Rectal smooth muscle tissue (tissue), 1 donor: ENCODE measurements around the gene SLC25A27.

Source experiments
- H3K27ac ChIP-seq: one replicate; pipeline ENCODE4 v1.7.0; 2013; ENCODE audit warnings: low read depth, low read length, inconsistent platforms
- H3K27me3 ChIP-seq: one replicate; pipeline ENCODE4 v1.7.0; 2013; ENCODE audit warnings: low read length; ENCODE audit not compliant: control insufficient read depth, insufficient read depth
- H3K36me3 ChIP-seq: one replicate; pipeline ENCODE4 v1.7.0; 2013; ENCODE audit warnings: low read length; ENCODE audit not compliant: control insufficient read depth, insufficient read depth
- H3K4me1 ChIP-seq: one replicate; pipeline ENCODE4 v1.7.0; 2013; ENCODE audit warnings: low read length; ENCODE audit not compliant: control insufficient read depth, insufficient read depth
- H3K4me3 ChIP-seq: one replicate; pipeline ENCODE4 v1.7.0; 2013; ENCODE audit warnings: low read length
- H3K9ac ChIP-seq: one replicate; pipeline ENCODE4 v1.7.0; 2013; ENCODE audit warnings: low read length

Gene SLC25A27

GRCh38 chr6:46690141-46690755 lies 37.5 kb downstream of the SLC25A27 start:
- Histone ChIP-seq H3K36me3 (no peaks in the 10 kb centered on the region), H3K4me1 (no peaks in the 10 kb centered on the region), H3K27me3 (no peaks in the 10 kb centered on the region), H3K27ac (no peak overlapping the region), H3K9ac (no peak overlapping the region), H3K4me3 (no peak overlapping the region)

GRCh38 chr6:46690911-46691451 lies 38.2 kb downstream of the SLC25A27 start:
- Histone ChIP-seq H3K4me1 (no peaks in the 10 kb centered on the region), H3K27me3 (no peaks in the 10 kb centered on the region), H3K27ac (no peak overlapping the region), H3K36me3 (no peaks in the 10 kb centered on the region), H3K9ac (no peak overlapping the region), H3K4me3 (no peak overlapping the region)

GRCh38 chr6:46699970-46700369 lies 47.2 kb downstream of the SLC25A27 start:
- Histone ChIP-seq H3K27ac (no peak overlapping the region), H3K9ac (no peak overlapping the region), H3K4me3 (no peak overlapping the region), H3K27me3 (no peaks in the 10 kb centered on the region), H3K36me3 (no peaks in the 10 kb centered on the region), H3K4me1 (no peaks in the 10 kb centered on the region)

- H3K9ac ChIP-seq: no peak overlapping the region
- no peaks in the 10 kb centered on the region for H3K27me3 ChIP-seq
- no peaks in the 10 kb centered on the region for H3K36me3 ChIP-seq
- no peak overlapping the region for H3K27ac ChIP-seq
- no peak overlapping the region for H3K4me3 ChIP-seq
- no peaks in the 10 kb centered on the region for H3K4me1 ChIP-seq
Observed at GRCh38 chr6:46704562-46704961, 51.8 kb downstream of the SLC25A27 start.

- Histone ChIP-seq H3K36me3 (no peaks in the 10 kb centered on the region), H3K27ac (no peak overlapping the region)
Observed at GRCh38 chr6:46706464-46706863, 53.7 kb downstream of the SLC25A27 start.

GRCh38 chr6:46711491-46711890 lies 58.7 kb downstream of the SLC25A27 start:
- Histone ChIP-seq H3K9ac (no peak overlapping the region), H3K27me3 (no peaks in the 10 kb centered on the region), H3K36me3 (no peaks in the 10 kb centered on the region), H3K4me3 (no peak overlapping the region), H3K27ac (no peak overlapping the region), H3K4me1 (no peaks in the 10 kb centered on the region)

More at GRCh38 chr6:46706464-46706863, 53.7 kb downstream of the SLC25A27 start:
- Histone ChIP-seq H3K27me3 (no peaks in the 10 kb centered on the region), H3K9ac (no peak overlapping the region), H3K4me3 (no peak overlapping the region), H3K4me1 (no peaks in the 10 kb centered on the region)

- no peaks in the 10 kb centered on the region for H3K36me3 ChIP-seq
- no peak overlapping the region for H3K4me3 ChIP-seq
- no peaks in the 10 kb centered on the region for H3K27me3 ChIP-seq
- H3K9ac ChIP-seq: no peak overlapping the region
- H3K27ac ChIP-seq: no peak overlapping the region
- H3K4me1 ChIP-seq: no peaks in the 10 kb centered on the region
Observed at GRCh38 chr6:46715141-46715540, 62.4 kb downstream of the SLC25A27 start.

- no peak overlapping the region for H3K4me3 ChIP-seq
- H3K27ac ChIP-seq: no peak overlapping the region
- no peaks in the 10 kb centered on the region for H3K27me3 ChIP-seq
Observed at GRCh38 chr6:46719099-46719498, 66.3 kb downstream of the SLC25A27 start.

GRCh38 chr6:46720401-46720800 lies 67.6 kb downstream of the SLC25A27 start:
- H3K27ac ChIP-seq: no peak overlapping the region
- no peak overlapping the region for H3K4me3 ChIP-seq
- H3K9ac ChIP-seq: no peak overlapping the region
- no peaks in the 10 kb centered on the region for H3K36me3 ChIP-seq
- H3K27me3 ChIP-seq: no peaks in the 10 kb centered on the region
- no peaks in the 10 kb centered on the region for H3K4me1 ChIP-seq

More at GRCh38 chr6:46719099-46719498, 66.3 kb downstream of the SLC25A27 start:
- H3K36me3 ChIP-seq: no peaks in the 10 kb centered on the region
- H3K4me1 ChIP-seq: no peaks in the 10 kb centered on the region
- H3K9ac ChIP-seq: no peak overlapping the region
